GM23338 (cell line): ENCODE measurements around the gene MYT1. TPM values are rescaled to one million over a fixed set of nuclear protein-coding genes. Genes with fewer than 3 reads are reported as not detected.

Source experiments
- ATAC-seq: fragments of 200-7000 bp; cut with Tn5 transposase; 3 replicates; pipeline ENCODE4 v1.9.1; 2020
- DNase-seq: peaks from one replicate; pipeline ENCODE4 v3.0.0-alpha.2; 2015; ENCODE audit warnings: low spot score
- H2AFZ ChIP-seq: fragments of 200-600 bp; sonication (generic); 2 replicates; pipeline ENCODE4 v1.8.0; 2016; ENCODE audit warnings: antibody characterized with exemption, mild to moderate bottlenecking, moderate library complexity
- H3F3A ChIP-seq: fragments of 200-600 bp; sonication (generic); replicated peaks from 2 replicates; pipeline ENCODE4 v1.8.0; 2017; ENCODE audit warnings: antibody characterized with exemption, mixed run types, low read depth
- H3K27ac ChIP-seq: fragments of 200-600 bp; sonication (generic); 2 replicates; pipeline ENCODE4 v1.6.1; 2016; ENCODE audit warnings: low read depth
- H3K27me3 ChIP-seq: fragments of 200-600 bp; sonication (generic); 2 replicates; pipeline ENCODE4 v1.8.0; 2016; ENCODE audit warnings: mild to moderate bottlenecking, mixed run types, moderate library complexity; ENCODE audit not compliant: insufficient read depth
- H3K36me3 ChIP-seq: fragments of 200-600 bp; sonication (generic); 2 replicates; pipeline ENCODE4 v1.8.0; 2016; ENCODE audit warnings: mild to moderate bottlenecking; ENCODE audit not compliant: insufficient read depth
- H3K4me1 ChIP-seq: fragments of 200-600 bp; sonication (generic); 2 replicates; pipeline ENCODE4 v1.8.0; 2016; ENCODE audit warnings: mild to moderate bottlenecking, moderate library complexity; ENCODE audit not compliant: insufficient read depth
- H3K4me2 ChIP-seq: fragments of 200-600 bp; sonication (generic); 2 replicates; pipeline ENCODE4 v1.7.1; 2017; ENCODE audit warnings: mixed run types
- H3K4me3 ChIP-seq: fragments of 200-600 bp; sonication (generic); 2 replicates; pipeline ENCODE4 v1.6.1; 2016; ENCODE audit warnings: mixed run types
- H3K79me2 ChIP-seq: fragments of 200-600 bp; sonication (generic); replicated peaks from 2 replicates; pipeline ENCODE4 v1.8.0; 2017; ENCODE audit warnings: mild to moderate bottlenecking; ENCODE audit not compliant: insufficient read depth
- H3K9me2 ChIP-seq: fragments of 200-600 bp; sonication (generic); 2 replicates; pipeline ENCODE4 v1.8.0; 2017; ENCODE audit not compliant: insufficient read depth
- H4K20me1 ChIP-seq: fragments of 200-600 bp; sonication (generic); replicated peaks from 2 replicates; pipeline ENCODE4 v1.8.0; 2017; ENCODE audit warnings: mild to moderate bottlenecking; ENCODE audit not compliant: insufficient read depth
- H3K27ac Mint-ChIP-seq: 2 replicates; pipeline ENCODE4 v1.8.0; 2020; ENCODE audit warnings: inconsistent platforms, mild to moderate bottlenecking, moderate library complexity, mixed read lengths
- H3K27me3 Mint-ChIP-seq: 3 replicates; pipeline ENCODE4 v1.8.0; 2022; ENCODE audit warnings: low read depth, mild to moderate bottlenecking, moderate library complexity, mixed read lengths, inconsistent platforms; ENCODE audit not compliant: insufficient read depth, poor library complexity
- H3K36me3 Mint-ChIP-seq: 3 replicates; pipeline ENCODE4 v1.8.0; 2021; ENCODE audit warnings: low read depth, mild to moderate bottlenecking, inconsistent platforms, moderate library complexity, mixed read lengths
- H3K4me1 Mint-ChIP-seq: 3 replicates; pipeline ENCODE4 v1.8.0; 2020; ENCODE audit warnings: mild to moderate bottlenecking, inconsistent platforms, mixed read lengths
- H3K4me3 Mint-ChIP-seq: 3 replicates; pipeline ENCODE4 v1.8.0; 2021; ENCODE audit warnings: moderate library complexity, mild to moderate bottlenecking, inconsistent platforms, mixed read lengths
- H3K9me3 Mint-ChIP-seq: 3 replicates; pipeline ENCODE4 v1.8.0; 2020; ENCODE audit warnings: moderate library complexity, mild to moderate bottlenecking, inconsistent platforms, mixed read lengths
- CREB1 ChIP-seq: fragments of 250-450 bp; sonication (Bioruptor Pico); IDR thresholded peaks from 2 replicates; pipeline ENCODE4 v1.5.0; 2020; ENCODE audit warnings: low read depth, mild to moderate bottlenecking, moderate library complexity
- CTCF ChIP-seq, 2 experiments: fragments of 200-600 bp in 1 of 2; sonication (generic) in 1 of 2; conservative IDR thresholded peaks; 2 replicates each; pipeline versions ENCODE4 v1.5.1 to v1.6.1; 2016 to 2017; ENCODE audit warnings: antibody characterized with exemption in 2 of 2, low read depth in 2 of 2, mild to moderate bottlenecking in 2 of 2, moderate library complexity in 1 of 2
- ETS1 ChIP-seq: IDR thresholded peaks from 2 replicates; pipeline ENCODE4 v1.6.1; 2016; ENCODE audit warnings: antibody characterized with exemption
- EZH2 ChIP-seq: fragments of 200-600 bp; sonication (generic); IDR thresholded peaks from one replicate; pipeline ENCODE4 v1.8.0; 2017; ENCODE audit warnings: antibody characterized with exemption, mild to moderate bottlenecking, low read depth; ENCODE audit not compliant: unreplicated experiment
- EZH2phosphoT487 ChIP-seq: fragments of 200-600 bp; sonication (generic); IDR thresholded peaks from one replicate; pipeline ENCODE4 v1.8.1; 2018; ENCODE audit warnings: antibody characterized with exemption; ENCODE audit not compliant: unreplicated experiment
- JUNB ChIP-seq: IDR thresholded peaks from one replicate; pipeline ENCODE4 v1.6.1; 2016; ENCODE audit warnings: antibody characterized with exemption; ENCODE audit not compliant: unreplicated experiment
- NANOG ChIP-seq: IDR thresholded peaks from 2 replicates; pipeline ENCODE4 v1.6.1; 2016; ENCODE audit warnings: antibody characterized with exemption, borderline replicate concordance
- POLR2AphosphoS5 ChIP-seq: IDR thresholded peaks from 2 replicates; pipeline ENCODE4 v1.6.1; 2016; ENCODE audit warnings: antibody characterized with exemption, low read depth
- REST ChIP-seq: IDR thresholded peaks from one replicate; pipeline ENCODE4 v1.6.1; 2018; ENCODE audit warnings: antibody characterized with exemption; ENCODE audit not compliant: unreplicated experiment
- STAT1 ChIP-seq: IDR thresholded peaks from one replicate; pipeline ENCODE4 v1.6.1; 2016; ENCODE audit warnings: antibody characterized with exemption; ENCODE audit not compliant: unreplicated experiment
- ZNF114 ChIP-seq: fragments of 250-450 bp; sonication (Bioruptor Pico); IDR thresholded peaks from 2 replicates; pipeline ENCODE4 v1.5.0; 2020; ENCODE audit warnings: mild to moderate bottlenecking, moderate library complexity
- ZNF331 ChIP-seq: fragments of 250-450 bp; sonication (Bioruptor Pico); IDR thresholded peaks from 2 replicates; pipeline ENCODE4 v1.5.0; 2020; ENCODE audit warnings: low read depth, mild to moderate bottlenecking, moderate library complexity
- ZNF462 ChIP-seq: fragments of 250-450 bp; sonication (Bioruptor Pico); IDR thresholded peaks from 2 replicates; pipeline ENCODE4 v1.5.0; 2020; ENCODE audit warnings: mild to moderate bottlenecking, moderate library complexity
- polyA plus RNA-seq: library from polyadenylated mRNA; unstranded; fragments of >200 nt; fragmentation: Nextera tagmentation; extraction: Ambion mirVana; gene quantifications from 2 replicates; pipeline ENCODE4 v1.2.1, GENCODE V29; 2016
- total RNA-seq: library from RNA; depleted of rRNA; stranded (reverse); fragments of >200 nt; shearing (Covaris generic); gene quantifications from 2 replicates; pipeline ENCODE4 v1.2.3, GENCODE V29; 2014

The MYT1 gene
- total and polyA plus RNA-seq, 2 experiments from 2014 or later: 0.83 to 1.6 TPM

GRCh38 chr20:64226686-64227580 is 62.7 kb downstream of the MYT1 start:
- Histone ChIP-seq H4K20me1 (no peaks in the 10 kb centered on the region), H3K79me2 (no peaks in the 10 kb centered on the region), H3K4me2 (no peak overlapping the region), H2AFZ (no peak overlapping the region), H3K27ac (no peak overlapping the region), H3F3A (no peaks in the 10 kb centered on the region), H3K9me2 (no peaks in the 10 kb centered on the region), H3K4me3 (no peak overlapping the region), H3K27me3 (no peaks in the 10 kb centered on the region), H3K36me3 (no peaks in the 10 kb centered on the region), H3K4me1 (peaks cover 10% of the 10 kb centered on the region)
- Mint-ChIP-seq H3K4me1 (peaks cover 23% of the 10 kb centered on the region), H3K36me3 (no peaks in the 10 kb centered on the region), H3K4me3 (no peak overlapping the region), H3K9me3 (no peaks in the 10 kb centered on the region), H3K27ac (no peak overlapping the region), H3K27me3 (peaks cover 8% of the 10 kb centered on the region)
- ATAC-seq (no peak), DNase-seq (no peak)
- TF ChIP-seq ZNF462: no peak
- TF ChIP-seq EZH2phosphoT487: no peak
- TF ChIP-seq REST: no peak
- no peak for TF ChIP-seq STAT1
- TF ChIP-seq ETS1: no peak
- no peak for TF ChIP-seq POLR2AphosphoS5
- TF ChIP-seq CREB1 (CRISPR knock-in tag): no peak
- TF ChIP-seq NANOG: no peak
- no peak for TF ChIP-seq ZNF114 (CRISPR knock-in tag)
- TF ChIP-seq ZNF331 (CRISPR knock-in tag): no peak
- no peak for TF ChIP-seq CTCF (conservative IDR thresholded peaks at IDR 0.05; ENCODE audit: low read depth in 2 of 2)
- no peak for TF ChIP-seq JUNB
- TF ChIP-seq EZH2: no peak
